CD4-positive, alpha-beta T cell (primary cell): ENCODE data around the gene SCAPER. TPM values are rescaled to one million over a fixed set of nuclear protein-coding genes. Genes with fewer than 3 reads are reported as not detected.

Source experiments
- ATAC-seq: fragments of 200-7000 bp; cut with Tn5 transposase; one replicate; pipeline ENCODE4 v1.10.0; 2022; ENCODE audit warnings: mild to moderate bottlenecking; ENCODE audit not compliant: poor library complexity
- CTCF ChIA-PET: fragments of 350-600 bp; sonication (Branson Sonifier 250); formaldehyde crosslinking; loops from one replicate; lab custom pipeline; 2021; ENCODE audit warnings: antibody characterized with exemption, inconsistent platforms; lab: Charles Lee
- POLR2A ChIA-PET: fragments of 350-600 bp; sonication (Branson Sonifier 250); formaldehyde crosslinking; loops from one replicate; lab custom pipeline; 2021; ENCODE audit warnings: antibody characterized with exemption, inconsistent platforms; lab: Charles Lee
- DNase-seq, 14 experiments: peaks; one replicate each; pipeline ENCODE4 v3.0.0-alpha.2; 2013 to 2020; ENCODE audit warnings: mixed read lengths in 2 of 14
- H3K27ac ChIP-seq, 2 donors: one replicate each; pipeline versions ENCODE4 v1.5.1 to v1.7.0; 2013; ENCODE audit warnings: low read length in 2 of 2, low read depth in 1 of 2, mild to moderate bottlenecking in 1 of 2
- H3K27me3 ChIP-seq, 2 experiments: 1 replicate in 1 of 2; 2 replicates in 1 of 2; pipeline versions ENCODE4 v1.6.1 to v1.7.0; 2013; ENCODE audit warnings: low read length in 2 of 2, control low read depth in 1 of 2, mild to moderate bottlenecking in 1 of 2, moderate library complexity in 1 of 2; ENCODE audit not compliant: insufficient read depth in 2 of 2, control insufficient read depth in 1 of 2
- H3K36me3 ChIP-seq: one replicate; pipeline ENCODE4 v1.6.1; 2013; ENCODE audit warnings: low read length, control low read depth; ENCODE audit not compliant: insufficient read depth
- H3K4me1 ChIP-seq: one replicate; pipeline ENCODE4 v1.6.1; 2013; ENCODE audit warnings: low read length, control low read depth; ENCODE audit not compliant: insufficient read depth
- H3K4me3 ChIP-seq: one replicate; pipeline ENCODE4 v1.5.1; 2013; ENCODE audit warnings: mild to moderate bottlenecking, low read length, moderate library complexity
- H3K9me3 ChIP-seq, 2 experiments: 1 replicate in 1 of 2; 2 replicates in 1 of 2; pipeline versions ENCODE4 v1.6.1 to v1.7.0; 2013; ENCODE audit warnings: low read length in 2 of 2, mild to moderate bottlenecking in 2 of 2, control low read depth in 1 of 2, moderate library complexity in 1 of 2; ENCODE audit not compliant: control insufficient read depth in 1 of 2, insufficient read depth in 1 of 2
- H3K27ac Mint-ChIP-seq: one replicate; pipeline ENCODE4 v1.8.0; 2020; ENCODE audit warnings: mixed read lengths
- H3K27me3 Mint-ChIP-seq: one replicate; pipeline ENCODE4 v1.8.0; 2021; ENCODE audit warnings: mixed read lengths
- H3K36me3 Mint-ChIP-seq: one replicate; pipeline ENCODE4 v1.8.0; 2021; ENCODE audit warnings: low read depth, mixed read lengths
- H3K4me1 Mint-ChIP-seq: one replicate; pipeline ENCODE4 v1.8.0; 2021; ENCODE audit warnings: low read depth, mixed read lengths
- H3K4me3 Mint-ChIP-seq: one replicate; pipeline ENCODE4 v1.8.0; 2020; ENCODE audit warnings: mild to moderate bottlenecking, mixed read lengths
- H3K9me3 Mint-ChIP-seq: one replicate; pipeline ENCODE4 v1.8.0; 2020; ENCODE audit warnings: mixed read lengths
- CTCF ChIP-seq: fragments of 200-600 bp; IDR thresholded peaks from one replicate; pipeline ENCODE4 v1.8.0; 2022; ENCODE audit warnings: antibody characterized with exemption, mild to moderate bottlenecking
- intact Hi-C, 2 experiments: fragments of 100-400 bp; cut with DNase I in 1 of 2; cut with micrococcal nuclease in 1 of 2; formaldehyde crosslinking; loops; one replicate each; pipeline versions ENCODE4 v1.15.1 to v1.9.0; 2023 to 2025; cut with DNase I, micrococcal nuclease
- total RNA-seq, 174 experiments: library from RNA in 2 of 174; stranded (reverse) in 2 of 174; gene quantifications; one replicate each; pipeline ENCODE4 v1.2.3 and lab custom pipeline; 2021 to 2026

Gene SCAPER
- total RNA-seq, 2 experiments from 2014 or later = 40.3 to 41.2 TPM

GRCh38 chr15:76390571-76390970, 514.6 kb downstream of the SCAPER start:
- Histone ChIP-seq H3K9me3 (no peaks in the 10 kb centered on the region), H3K27ac (no peak overlapping the region), H3K4me1 (no peaks in the 10 kb centered on the region), H3K27me3 (no peaks in the 10 kb centered on the region), H3K4me3 (no peak overlapping the region), H3K36me3 (no peaks in the 10 kb centered on the region)
- no peak for TF ChIP-seq CTCF
- Mint-ChIP-seq H3K36me3 (peaks cover 36% of the 10 kb centered on the region), H3K27me3 (no peaks in the 10 kb centered on the region), H3K9me3 (no peaks in the 10 kb centered on the region), H3K4me1 (no peaks in the 10 kb centered on the region), H3K4me3 (no peak overlapping the region), H3K27ac (no peak overlapping the region)
- intact Hi-C loops = no loop called here
- DNase-seq = no peak
- POLR2A ChIA-PET = no interaction called here
- ATAC-seq = no peak
- CTCF ChIA-PET = no interaction called here

GRCh38 chr15:76386926-76387325, 518.2 kb downstream of the SCAPER start:
- H3K9me3 Mint-ChIP-seq = no peaks in the 10 kb centered on the region
- no peaks in the 10 kb centered on the region for H3K27me3 Mint-ChIP-seq
- ChIA-PET POLR2A (no interaction called here), CTCF (interaction anchor here (1.3 kb wide), 1 partner anchor 10 kb away, joined by 4 read pairs; no protein-coding TSS in a partner anchor)
- peaks cover 48% of the 10 kb centered on the region for H3K36me3 Mint-ChIP-seq
- Histone ChIP-seq H3K4me3 (no peak overlapping the region), H3K4me1 (no peaks in the 10 kb centered on the region), H3K36me3 (no peaks in the 10 kb centered on the region), H3K27me3 (no peaks in the 10 kb centered on the region), H3K9me3 (no peaks in the 10 kb centered on the region), H3K27ac (no peak overlapping the region)
- DNase-seq (no peak), ATAC-seq (no peak)
- no peak overlapping the region for H3K4me3 Mint-ChIP-seq
- H3K4me1 Mint-ChIP-seq = no peaks in the 10 kb centered on the region
- no peak overlapping the region for H3K27ac Mint-ChIP-seq
- TF ChIP-seq CTCF = no peak
- intact Hi-C loops = no loop called here

- POLR2A ChIA-PET = no interaction called here
- H3K9me3 Mint-ChIP-seq = no peaks in the 10 kb centered on the region
Observed at GRCh38 chr15:76386178-76386577, 519.0 kb downstream of the SCAPER start.

More at GRCh38 chr15:76386178-76386577, 519.0 kb downstream of the SCAPER start:
- no peaks in the 10 kb centered on the region for H3K27me3 ChIP-seq
- ATAC-seq (no peak), DNase-seq (no peak)
- H3K4me3 ChIP-seq = no peak overlapping the region
- no peak for TF ChIP-seq CTCF
- no peaks in the 10 kb centered on the region for H3K4me1 ChIP-seq
- no peaks in the 10 kb centered on the region for H3K4me1 Mint-ChIP-seq
- H3K27ac Mint-ChIP-seq = no peak overlapping the region
- peaks cover 52% of the 10 kb centered on the region for H3K36me3 Mint-ChIP-seq
- no peaks in the 10 kb centered on the region for H3K9me3 ChIP-seq
- no peaks in the 10 kb centered on the region for H3K27me3 Mint-ChIP-seq
- no peak overlapping the region for H3K4me3 Mint-ChIP-seq
- H3K27ac ChIP-seq = no peak overlapping the region
- CTCF ChIA-PET = no interaction called here
- no peaks in the 10 kb centered on the region for H3K36me3 ChIP-seq
- intact Hi-C loops = no loop called here
